ENCODE results near the gene RC3H2. TPM values are rescaled to one million over a fixed set of nuclear protein-coding genes. Genes with fewer than 3 reads are reported as not detected.

RC3H2 gene
- total and polyA plus RNA-seq, 10 of the 15 experiments (the other 5 are each of a cell fraction or from before 2014, with no cell fraction given), result 7.2 to 25.5 (median 16.1) TPM

GRCh38 chr9:122819791-122820489 lies 85.2 kb downstream of the RC3H2 start:
- Histone ChIP-seq H3K9ac (ENCODE audit: control insufficient read depth, insufficient read depth, low read length) (no peak overlapping the region), H3K36me3 (ENCODE audit: control insufficient read depth in 2 of 2, insufficient read depth in 2 of 2, low read length in 1 of 2) (peaks cover 11 to 25% of the 10 kb centered on the region in 2 experiments), H4K20me1 (ENCODE audit: control insufficient read depth, insufficient read depth) (no peaks in the 10 kb centered on the region), H3K4me3 (no peak overlapping the region), H2AFZ (ENCODE audit: control insufficient read depth, low read depth, low read length) (no peak overlapping the region), H3K79me2 (ENCODE audit: control insufficient read depth, insufficient read depth, low read length) (peaks cover 2% of the 10 kb centered on the region), H3K4me2 (ENCODE audit: control insufficient read depth, insufficient read depth) (no peak overlapping the region), H3K9me3 (replicated peaks; ENCODE audit: control insufficient read depth, insufficient read depth, low read length) (no peaks in the 10 kb centered on the region), H3K27me3 (replicated peaks in 1 of 2; ENCODE audit: control insufficient read depth in 2 of 2, insufficient read depth in 2 of 2, low read length in 1 of 2) (no peaks in the 10 kb centered on the region), H3K4me1 (ENCODE audit: control insufficient read depth, insufficient read depth, low read length) (no peaks in the 10 kb centered on the region), H3K27ac (ENCODE audit: control insufficient read depth, insufficient read depth) (no peak overlapping the region)
- in situ Hi-C loops (cut with MboI), result loop anchor here (10.0 kb wide), 1 partner anchor 725 kb away; the partner anchor contains the start of gene TTLL11
- CTCF ChIA-PET, result interaction anchor here (0.6 to 1.5 kb wide), 5 partner anchors 9 to 1270 kb away, joined by 3 to 7 read pairs (median 3); partner anchors contain the start of gene PDCL
- intact Hi-C loops (cut with micrococcal nuclease; ENCODE audit: unreplicated experiment), result no loop called here
- ATAC-seq (no peak), DNase-seq (ENCODE audit: low read depth, low spot score) (no peak), FAIRE-seq (no peak)
- SMC1A ChIA-PET (ENCODE audit: uncharacterized antibody, unreplicated experiment), result interaction anchor here (1.0 to 1.2 kb wide), 2 partner anchors 9 to 721 kb away, joined by 3 to 4 read pairs; no protein-coding TSS in a partner anchor
- RAD21 ChIA-PET (ENCODE audit: unreplicated experiment), result interaction anchor here (1.2 kb wide), 1 partner anchor 12 kb away, joined by 3 read pairs; no protein-coding TSS in a partner anchor
- WGBS (ENCODE audit: insufficient coverage, insufficient replicate concordance, low lambda C conversion rate, missing lambda C conversion rate), result 98% methylated on average over 9 of the region's 9 CpGs
- no TSS peak for BruUV-seq (replicated peaks)
- POLR2A ChIA-PET, result no interaction called here
- TF ChIP-seq DPF2 (IDR thresholded peaks at IDR 0.05), result no peak
- TF ChIP-seq LARP7 (IDR thresholded peaks at IDR 0.05), result no peak
- TF ChIP-seq HDAC2 (IDR thresholded peaks at IDR 0.05), result no peak
- no peak for TF ChIP-seq ATF2 (IDR thresholded peaks at IDR 0.05; ENCODE audit: low read length)
- no peak for TF ChIP-seq POLR2A (IDR thresholded peaks at IDR 0.05; ENCODE audit: low read depth, low read length)
- no peak for TF ChIP-seq ZNF687 (IDR thresholded peaks at IDR 0.05)
- TF ChIP-seq SMAD5 (IDR thresholded peaks at IDR 0.05; ENCODE audit: low read depth), result no peak
- TF ChIP-seq RBBP5 (conservative IDR thresholded peaks at IDR 0.05), result no peak
- no peak for TF ChIP-seq YBX1 (IDR thresholded peaks at IDR 0.05)
- TF ChIP-seq ZZZ3 (IDR thresholded peaks at IDR 0.05; ENCODE audit: control insufficient read depth, insufficient read length, low read depth), result no peak
- no peak for TF ChIP-seq PRDM15 (CRISPR knock-in tag; IDR thresholded peaks at IDR 0.05)
